H54 (cell line): ENCODE measurements around the gene SST.
"Not testable (repeated sequence)": the region's sequence is repeated elsewhere in the genome, so short reads cannot be mapped to it uniquely, and the experiment has no call there.

ENCODE experiments used
- DNase-seq: peaks from one replicate; pipeline ENCODE4 v3.0.0; 2011; ENCODE audit warnings: low spot score, mixed read lengths; ENCODE audit not compliant: insufficient read length
- FAIRE-seq: peaks from 3 replicates; lab custom pipeline; 2011; peaks lifted over from hg19 to GRCh38; lab: Jason Lieb, UNC
- POLR2A ChIP-seq: IDR thresholded peaks from 2 replicates; pipeline ENCODE4 v1.6.1; 2011; ENCODE audit warnings: low read depth, mild to moderate bottlenecking, low read length

Gene SST

GRCh38 chr3:187696021-187696420, 25.8 kb upstream of the SST start:
- no peak for DNase-seq
- no peak for TF ChIP-seq POLR2A
- FAIRE-seq = no peak

- TF ChIP-seq POLR2A = no peak
- FAIRE-seq = no peak
- DNase-seq = no peak
These were observed 25.3 kb upstream of the SST start for GRCh38 chr3:187695449-187695848.

- TF ChIP-seq POLR2A = no peak
- no peak for FAIRE-seq
- no peak for DNase-seq
These were observed 24.6 kb upstream of the SST start for GRCh38 chr3:187694801-187695200.

- TF ChIP-seq POLR2A = no peak
- DNase-seq = no peak
- FAIRE-seq = no peak
These were observed 23.2 kb upstream of the SST start for GRCh38 chr3:187693431-187693830.

GRCh38 chr3:187689984-187690383, 19.8 kb upstream of the SST start:
- no peak for TF ChIP-seq POLR2A
- DNase-seq = no peak
- FAIRE-seq = no peak

- FAIRE-seq = no peak
- DNase-seq = no peak
- no peak for TF ChIP-seq POLR2A
These were observed 16.6 kb upstream of the SST start for GRCh38 chr3:187686621-187687273.

- FAIRE-seq = no peak
- DNase-seq = no peak
- TF ChIP-seq POLR2A = no peak
These were observed 15.8 kb upstream of the SST start for GRCh38 chr3:187685948-187686347.

- FAIRE-seq (no peak), DNase-seq (no peak)
- no peak for TF ChIP-seq POLR2A
These were observed 14.7 kb upstream of the SST start for GRCh38 chr3:187684880-187685279.

- FAIRE-seq (no peak), DNase-seq (no peak)
- no peak for TF ChIP-seq POLR2A
These were observed 14.2 kb upstream of the SST start for GRCh38 chr3:187684444-187684843.

GRCh38 chr3:187681756-187682155, 11.6 kb upstream of the SST start:
- FAIRE-seq, DNase-seq: not testable (repeated sequence)

- peak; percentile 68 for DNase-seq
- TF ChIP-seq POLR2A = no peak
- peak; percentile 94 for FAIRE-seq
These were observed 9.6 kb upstream of the SST start for GRCh38 chr3:187679638-187680396.

- TF ChIP-seq POLR2A = no peak
- DNase-seq = peak; percentile 36
- peak; percentile 94 for FAIRE-seq
These were observed 8.6 kb upstream of the SST start for GRCh38 chr3:187678726-187679268.

- no peak for DNase-seq
- TF ChIP-seq POLR2A = no peak
- no peak for FAIRE-seq
These were observed 7.4 kb upstream of the SST start for GRCh38 chr3:187677604-187678003.

- peak; percentile 31 for DNase-seq
- no peak for TF ChIP-seq POLR2A
- peak; percentile 94 for FAIRE-seq
These were observed 2.8 kb upstream of the SST start for GRCh38 chr3:187673012-187673411.
